Neural cell (in vitro differentiated cells): ENCODE results near the gene ECI1. TPM values are rescaled to one million over a fixed set of nuclear protein-coding genes. Genes with fewer than 3 reads are reported as not detected.

Experiments used
- H2AFZ ChIP-seq: fragments of 200-600, 300-800 bp; sonication (generic), shearing (Covaris generic); 2 replicates; pipeline ENCODE4 v1.6.0; 2014; ENCODE audit warnings: low read depth, mild to moderate bottlenecking, antibody characterized with exemption, low read length, moderate library complexity
- H3F3A ChIP-seq: fragments of 200-600 bp; shearing (Covaris generic); 2 replicates; pipeline ENCODE4 v1.6.1; 2016; ENCODE audit warnings: mild to moderate bottlenecking, moderate library complexity, mixed read lengths, antibody characterized with exemption, low read length; ENCODE audit not compliant: insufficient read depth, poor library complexity, severe bottlenecking
- H3K27ac ChIP-seq: fragments of 200-600, 300-800 bp; sonication (generic), shearing (Covaris generic); 2 replicates; pipeline ENCODE4 v1.5.1; 2014; ENCODE audit warnings: mild to moderate bottlenecking, low read length, moderate library complexity
- H3K27me3 ChIP-seq: fragments of 300-800, 200-600 bp; sonication (generic), shearing (Covaris generic); 2 replicates; pipeline ENCODE4 v1.6.0; 2014; ENCODE audit warnings: mild to moderate bottlenecking, low read depth, low read length, moderate library complexity; ENCODE audit not compliant: insufficient read depth
- H3K36me3 ChIP-seq: fragments of 300-800, 200-600 bp; sonication (generic), shearing (Covaris generic); 2 replicates; pipeline ENCODE4 v1.5.1; 2014; ENCODE audit warnings: mild to moderate bottlenecking, antibody characterized with exemption, low read length, moderate library complexity; ENCODE audit not compliant: insufficient read depth
- H3K4me2 ChIP-seq: fragments of 300-800, 200-600 bp; sonication (generic), shearing (Covaris generic); 2 replicates; pipeline ENCODE4 v1.6.0; 2014; ENCODE audit warnings: mild to moderate bottlenecking, low read length
- H3K4me3 ChIP-seq: fragments of 300-800, 200-600 bp; sonication (generic), shearing (Covaris generic); 2 replicates; pipeline ENCODE4 v1.5.1; 2014; ENCODE audit warnings: mild to moderate bottlenecking, low read length, moderate library complexity
- H3K79me2 ChIP-seq: fragments of 200-600 bp; shearing (Covaris generic); replicated peaks from 2 replicates; pipeline ENCODE4 v1.6.0; 2014; ENCODE audit warnings: mild to moderate bottlenecking, low read length, moderate library complexity; ENCODE audit not compliant: insufficient read depth
- H3K9ac ChIP-seq: fragments of 300-800, 200-600 bp; sonication (generic), shearing (Covaris generic); 2 replicates; pipeline ENCODE4 v1.6.1; 2016; ENCODE audit warnings: mild to moderate bottlenecking, low read length, mixed read lengths
- H3K9me2 ChIP-seq: fragments of 200-600 bp; shearing (Covaris generic); 2 replicates; pipeline ENCODE4 v1.6.1; 2016; ENCODE audit warnings: mild to moderate bottlenecking, low read length, mixed read lengths; ENCODE audit not compliant: insufficient read depth
- H3K9me3 ChIP-seq: fragments of 200-600, 300-800 bp; sonication (generic), shearing (Covaris generic); 2 replicates; pipeline ENCODE4 v1.6.1; 2016; ENCODE audit warnings: mild to moderate bottlenecking, mixed run types, low read length, moderate library complexity, mixed read lengths
- H4K20me1 ChIP-seq: fragments of 200-600 bp; shearing (Covaris generic); 2 replicates; pipeline ENCODE4 v1.6.1; 2016; ENCODE audit warnings: mild to moderate bottlenecking, mixed run types; ENCODE audit not compliant: insufficient read depth
- CTCF ChIP-seq: fragments of 450-650 bp; IDR thresholded peaks from 2 replicates; pipeline ENCODE4 v1.5.1; 2014; ENCODE audit warnings: antibody characterized with exemption, mild to moderate bottlenecking, moderate library complexity; ENCODE audit not compliant: poor library complexity, severe bottlenecking
- EP300 ChIP-seq: fragments of 450-650 bp; conservative IDR thresholded peaks from 2 replicates; pipeline ENCODE4 v1.6.1; 2014; ENCODE audit warnings: antibody characterized with exemption, mild to moderate bottlenecking, moderate library complexity; ENCODE audit not compliant: poor library complexity, severe bottlenecking
- EZH2 ChIP-seq: fragments of 200-600, 300-800 bp; shearing (Covaris generic), sonication (generic); IDR thresholded peaks from 2 replicates; pipeline ENCODE4 v1.6.1; 2014; ENCODE audit warnings: antibody characterized with exemption, low read length, borderline replicate concordance, mild to moderate bottlenecking; ENCODE audit not compliant: insufficient read depth, poor library complexity, severe bottlenecking
- MXI1 ChIP-seq: fragments of 450-650 bp; conservative IDR thresholded peaks from 2 replicates; pipeline ENCODE4 v1.6.1; 2014; ENCODE audit warnings: antibody characterized with exemption, mild to moderate bottlenecking; ENCODE audit not compliant: poor library complexity, severe bottlenecking
- POLR2AphosphoS5 ChIP-seq: IDR thresholded peaks from 2 replicates; pipeline ENCODE4 v1.6.1; 2012
- RAD21 ChIP-seq: fragments of 450-650 bp; conservative IDR thresholded peaks from 2 replicates; pipeline ENCODE4 v1.6.1; 2014; ENCODE audit warnings: antibody characterized with exemption, mild to moderate bottlenecking, moderate library complexity
- REST ChIP-seq: IDR thresholded peaks from 2 replicates; pipeline ENCODE4 v1.6.1; 2012; ENCODE audit warnings: borderline replicate concordance
- SMC3 ChIP-seq: fragments of 450-650 bp; conservative IDR thresholded peaks from 2 replicates; pipeline ENCODE4 v1.6.1; 2014; ENCODE audit warnings: antibody characterized with exemption, mild to moderate bottlenecking, moderate library complexity; ENCODE audit not compliant: poor library complexity
- TAF1 ChIP-seq: IDR thresholded peaks from 2 replicates; pipeline ENCODE4 v1.6.1; 2012; ENCODE audit warnings: low read depth
- polyA plus RNA-seq: library from polyadenylated mRNA; depleted of rRNA; stranded (reverse); fragments of >200 nt; gene quantifications from 2 replicates; pipeline ENCODE4 v1.2.3, GENCODE V29; 2014

Gene ECI1
- polyA plus RNA-seq, 1 donor from 2014 or later: 35.3 TPM

- TF ChIP-seq MXI1 (no peak), TAF1 (no peak), POLR2AphosphoS5 (no peak), CTCF (no peak), REST (no peak), SMC3 (no peak), EZH2 (no peak), EP300 (no peak), RAD21 (no peak)
- peaks cover 2% of the 10 kb centered on the region for H3K79me2 ChIP-seq
- no peaks in the 10 kb centered on the region for H3K9me2 ChIP-seq
- H3K27ac ChIP-seq: no peak overlapping the region
- no peaks in the 10 kb centered on the region for H3F3A ChIP-seq
- H3K36me3 ChIP-seq: no peaks in the 10 kb centered on the region
- H3K27me3 ChIP-seq: peaks cover 3% of the 10 kb centered on the region
- no peaks in the 10 kb centered on the region for H3K9me3 ChIP-seq
- peak overlapping the region; percentile 76 for H3K4me3 ChIP-seq
- H3K9ac ChIP-seq: peak overlapping the region; percentile 73
- H2AFZ ChIP-seq: no peak overlapping the region
- no peaks in the 10 kb centered on the region for H4K20me1 ChIP-seq
- H3K4me2 ChIP-seq: peak overlapping the region; percentile 80
Measured at GRCh38 chr16:2194166-2194834, 57.1 kb downstream of the ECI1 start.

- H3K27ac ChIP-seq: no peak overlapping the region
- H3K27me3 ChIP-seq: no peaks in the 10 kb centered on the region
- H3K9me3 ChIP-seq: no peaks in the 10 kb centered on the region
- no peaks in the 10 kb centered on the region for H3K9me2 ChIP-seq
- peaks cover 2% of the 10 kb centered on the region for H3K79me2 ChIP-seq
- H4K20me1 ChIP-seq: no peaks in the 10 kb centered on the region
- no peak overlapping the region for H3K4me3 ChIP-seq
- no peak overlapping the region for H3K4me2 ChIP-seq
- TF ChIP-seq EZH2: no peak
- TF ChIP-seq MXI1: no peak
- TF ChIP-seq SMC3: no peak
- no peak for TF ChIP-seq EP300
- no peak for TF ChIP-seq POLR2AphosphoS5
- TF ChIP-seq RAD21: no peak
- no peak for TF ChIP-seq TAF1
- TF ChIP-seq CTCF: no peak
- TF ChIP-seq REST: no peak
- H3F3A ChIP-seq: no peaks in the 10 kb centered on the region
- H3K36me3 ChIP-seq: no peaks in the 10 kb centered on the region
- H3K9ac ChIP-seq: no peak overlapping the region
- H2AFZ ChIP-seq: no peak overlapping the region
Measured at GRCh38 chr16:2191446-2191706, 60.0 kb downstream of the ECI1 start.
